Osteoblast (primary cell): ENCODE results near the gene MAP3K12. TPM values are rescaled to one million over a fixed set of nuclear protein-coding genes. Genes with fewer than 3 reads are reported as not detected.

Experiments used
- DNase-seq: peaks from one replicate; pipeline ENCODE4 v3.0.0; 2011; ENCODE audit warnings: low spot score, mixed read lengths; ENCODE audit not compliant: insufficient read length; ENCODE audit errors: missing footprints
- H2AFZ ChIP-seq: 2 replicates; pipeline ENCODE4 v1.6.0; 2011; ENCODE audit warnings: mild to moderate bottlenecking, low read length
- H3K27ac ChIP-seq: 2 replicates; pipeline ENCODE4 v1.5.1; 2011; ENCODE audit warnings: mild to moderate bottlenecking, low read depth, low read length, moderate library complexity
- H3K27me3 ChIP-seq: 2 replicates; pipeline ENCODE4 v1.6.0; 2012; ENCODE audit warnings: mild to moderate bottlenecking, control low read depth, inconsistent platforms, low read length, moderate library complexity; ENCODE audit not compliant: insufficient read depth
- H3K36me3 ChIP-seq: 2 replicates; pipeline ENCODE4 v1.5.1; 2011; ENCODE audit warnings: mild to moderate bottlenecking, low read length, control low read depth, moderate library complexity; ENCODE audit not compliant: insufficient read depth
- H3K4me1 ChIP-seq: 2 replicates; pipeline ENCODE4 v1.5.1; 2011; ENCODE audit warnings: mild to moderate bottlenecking, low read length, control low read depth, moderate library complexity; ENCODE audit not compliant: insufficient read depth
- H3K4me2 ChIP-seq: 2 replicates; pipeline ENCODE4 v1.6.0; 2011; ENCODE audit warnings: mild to moderate bottlenecking, low read length; ENCODE audit not compliant: insufficient read depth
- H3K4me3 ChIP-seq: fragments of 200-600 bp; sonication (generic); 3 replicates; pipeline ENCODE4 v1.5.1; 2012; ENCODE audit warnings: mild to moderate bottlenecking, low read length, inconsistent platforms; ENCODE audit not compliant: insufficient read depth
- H3K79me2 ChIP-seq: 2 replicates; pipeline ENCODE4 v1.6.0; 2012; ENCODE audit warnings: mild to moderate bottlenecking, low read length, control low read depth, inconsistent platforms; ENCODE audit not compliant: insufficient read depth
- H3K9me3 ChIP-seq: 2 replicates; pipeline ENCODE4 v1.5.1; 2011; ENCODE audit warnings: low read depth, low read length, control low read depth
- H4K20me1 ChIP-seq: 2 replicates; pipeline ENCODE4 v1.6.0; 2012; ENCODE audit warnings: mild to moderate bottlenecking, low read length, control low read depth; ENCODE audit not compliant: insufficient read depth
- CTCF ChIP-seq: IDR thresholded peaks from 2 replicates; pipeline ENCODE4 v1.5.1; 2011; ENCODE audit warnings: mild to moderate bottlenecking, low read depth, low read length, moderate library complexity; ENCODE audit errors: extremely low read depth
- total RNA-seq: library from RNA; depleted of rRNA; stranded (reverse); fragments of >200 nt; gene quantifications from 2 replicates; pipeline ENCODE4 v1.2.3, GENCODE V29; 2012

MAP3K12 gene
- total RNA-seq, 1 donor: 49.6 TPM

- Histone ChIP-seq H3K27me3 (no peaks in the 10 kb centered on the region), H3K9me3 (no peaks in the 10 kb centered on the region)
Observed at GRCh38 chr12:53523131-53523530, 23.9 kb upstream of the MAP3K12 start.

GRCh38 chr12:53518381-53518780, 19.1 kb upstream of the MAP3K12 start:
- Histone ChIP-seq H3K27ac (no peak overlapping the region), H3K36me3 (peaks cover 81% of the 10 kb centered on the region), H3K4me1 (no peaks in the 10 kb centered on the region), H3K79me2 (no peaks in the 10 kb centered on the region), H3K4me2 (no peak overlapping the region), H2AFZ (no peak overlapping the region), H3K9me3 (no peaks in the 10 kb centered on the region), H3K4me3 (no peak overlapping the region), H3K27me3 (no peaks in the 10 kb centered on the region), H4K20me1 (no peaks in the 10 kb centered on the region)
- DNase-seq: peak; percentile 22
- no peak for TF ChIP-seq CTCF

More at GRCh38 chr12:53523131-53523530, 23.9 kb upstream of the MAP3K12 start:
- Histone ChIP-seq H3K79me2 (no peaks in the 10 kb centered on the region), H2AFZ (no peak overlapping the region), H3K36me3 (peaks cover 65% of the 10 kb centered on the region), H3K4me2 (no peak overlapping the region), H3K4me1 (no peaks in the 10 kb centered on the region), H3K4me3 (no peak overlapping the region), H3K27ac (no peak overlapping the region), H4K20me1 (no peaks in the 10 kb centered on the region)
- TF ChIP-seq CTCF: no peak
- DNase-seq: no peak

- no peaks in the 10 kb centered on the region for H3K4me1 ChIP-seq
- peaks cover 81% of the 10 kb centered on the region for H3K36me3 ChIP-seq
- DNase-seq: no peak
Observed at GRCh38 chr12:53516758-53517455, 17.6 kb upstream of the MAP3K12 start.

More at GRCh38 chr12:53516758-53517455, 17.6 kb upstream of the MAP3K12 start:
- H3K4me3 ChIP-seq: no peak overlapping the region
- H4K20me1 ChIP-seq: no peaks in the 10 kb centered on the region
- H3K4me2 ChIP-seq: no peak overlapping the region
- no peak overlapping the region for H3K27ac ChIP-seq
- no peaks in the 10 kb centered on the region for H3K79me2 ChIP-seq
- no peak for TF ChIP-seq CTCF
- H2AFZ ChIP-seq: no peak overlapping the region
- no peaks in the 10 kb centered on the region for H3K9me3 ChIP-seq
- no peaks in the 10 kb centered on the region for H3K27me3 ChIP-seq
